Measurements from ENCODE around the gene POU2AF3.

The POU2AF3 gene

DNA sequence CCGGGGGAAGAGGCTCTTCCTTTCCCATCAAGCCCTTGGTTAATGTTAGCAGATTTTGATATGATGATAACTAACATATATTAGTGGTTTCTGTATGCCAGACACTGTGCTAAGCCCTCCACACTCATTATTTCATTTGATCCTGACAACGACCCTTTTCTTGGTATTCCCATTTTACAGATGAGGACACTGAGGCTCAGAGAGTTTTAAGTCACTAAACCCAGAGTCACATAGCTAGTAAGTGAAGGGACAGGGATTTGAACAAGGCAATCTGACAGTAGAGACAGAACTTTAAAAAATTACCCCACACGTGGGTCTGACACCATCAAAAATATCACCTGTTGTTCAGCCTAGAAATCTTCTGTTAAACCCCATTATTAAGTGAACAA is 58.3 kb downstream of the POU2AF3 start:
- Histone ChIP-seq H3K4me3 (ENCODE audit: low read depth in 1 of 2, low read length in 1 of 2) (no peak overlapping the region), H3K36me3 (no peaks in the 10 kb centered on the region), H3K4me1 (ENCODE audit: control insufficient read depth in 1 of 2, insufficient read depth in 1 of 2, low read depth in 1 of 2, low read length in 1 of 2) (no peaks in the 10 kb centered on the region), H3K27me3 (no peaks in the 10 kb centered on the region), H3K9me3 (no peaks in the 10 kb centered on the region), H3K27ac (no peak overlapping the region)
- TF ChIP-seq, protein P1, sequence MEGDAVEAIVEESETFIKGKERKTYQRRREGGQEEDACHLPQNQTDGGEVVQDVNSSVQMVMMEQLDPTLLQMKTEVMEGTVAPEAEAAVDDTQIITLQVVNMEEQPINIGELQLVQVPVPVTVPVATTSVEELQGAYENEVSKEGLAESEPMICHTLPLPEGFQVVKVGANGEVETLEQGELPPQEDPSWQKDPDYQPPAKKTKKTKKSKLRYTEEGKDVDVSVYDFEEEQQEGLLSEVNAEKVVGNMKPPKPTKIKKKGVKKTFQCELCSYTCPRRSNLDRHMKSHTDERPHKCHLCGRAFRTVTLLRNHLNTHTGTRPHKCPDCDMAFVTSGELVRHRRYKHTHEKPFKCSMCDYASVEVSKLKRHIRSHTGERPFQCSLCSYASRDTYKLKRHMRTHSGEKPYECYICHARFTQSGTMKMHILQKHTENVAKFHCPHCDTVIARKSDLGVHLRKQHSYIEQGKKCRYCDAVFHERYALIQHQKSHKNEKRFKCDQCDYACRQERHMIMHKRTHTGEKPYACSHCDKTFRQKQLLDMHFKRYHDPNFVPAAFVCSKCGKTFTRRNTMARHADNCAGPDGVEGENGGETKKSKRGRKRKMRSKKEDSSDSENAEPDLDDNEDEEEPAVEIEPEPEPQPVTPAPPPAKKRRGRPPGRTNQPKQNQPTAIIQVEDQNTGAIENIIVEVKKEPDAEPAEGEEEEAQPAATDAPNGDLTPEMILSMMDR (IDR thresholded peaks at IDR 0.05) = no peak

DNA sequence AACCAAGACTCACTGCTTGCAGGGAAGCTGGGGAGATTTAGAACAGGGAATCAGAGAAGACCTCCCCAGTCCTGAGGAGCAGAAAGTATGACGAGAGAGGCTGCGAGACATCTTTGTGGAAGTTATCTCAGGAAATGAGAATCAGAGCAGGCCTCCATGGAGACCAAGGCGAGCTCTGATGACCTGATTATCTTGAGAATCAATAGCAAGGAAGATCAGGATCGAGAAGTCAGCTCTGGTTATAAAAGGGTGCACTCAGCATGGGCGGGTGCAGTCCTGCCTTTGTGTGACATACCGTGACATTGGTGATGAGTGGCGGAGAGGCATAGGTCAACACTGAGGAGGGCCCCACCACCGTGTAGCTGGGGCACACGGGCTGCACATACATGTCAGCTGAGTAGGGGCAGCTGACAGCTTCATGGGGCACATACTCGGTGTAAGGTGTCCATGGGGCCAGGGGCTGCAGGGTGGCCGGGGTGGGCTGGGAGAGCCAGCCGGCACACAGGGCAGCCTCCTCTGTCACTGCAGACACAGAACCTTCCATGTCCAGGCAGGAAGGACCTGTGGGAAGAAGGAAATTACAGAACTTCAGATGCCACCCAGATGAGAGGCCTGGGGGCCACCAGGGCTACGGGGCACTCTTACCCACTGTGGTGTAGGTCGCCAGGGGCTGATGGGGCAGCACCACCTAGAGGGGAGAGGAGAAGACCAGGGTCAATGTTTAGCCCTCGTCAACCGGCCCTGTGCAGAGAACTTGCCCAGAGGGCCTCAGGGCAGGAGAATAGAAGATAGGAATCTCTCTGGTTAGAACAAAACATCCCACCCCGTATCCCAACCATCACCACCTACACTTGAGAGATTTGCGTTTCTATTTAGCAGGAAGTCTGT is 59.0 kb downstream of the POU2AF3 start:
- H3K27me3 ChIP-seq = no peaks in the 10 kb centered on the region
- H3K9me3 ChIP-seq = no peaks in the 10 kb centered on the region
- H3K36me3 ChIP-seq = no peaks in the 10 kb centered on the region
- no peaks in the 10 kb centered on the region for H3K4me1 ChIP-seq (ENCODE audit: control insufficient read depth in 1 of 2, insufficient read depth in 1 of 2, low read depth in 1 of 2, low read length in 1 of 2)
- H3K4me3 ChIP-seq (ENCODE audit: low read depth in 1 of 2, low read length in 1 of 2) = no peak overlapping the region
- H3K27ac ChIP-seq = no peak overlapping the region
- TF ChIP-seq, protein P1 (IDR thresholded peaks at IDR 0.05) = no peak

All from neutrophil (primary cell).